GM12878 (cell line): ENCODE data around the gene SUB1. TPM values are rescaled to one million over a fixed set of nuclear protein-coding genes. Genes with fewer than 3 reads are reported as not detected.
A peak's percentile ranks its signal among the peaks of the same experiment; 100 is the strongest.

Experiments used
- BHLHE40 ChIP-seq, 2 experiments: fragments of 450-650 bp in 1 of 2; IDR thresholded peaks; 2 replicates each; pipeline ENCODE4 v1.6.1; 2011 to 2017; ENCODE audit warnings: low read depth in 2 of 2, borderline replicate concordance in 1 of 2, improper control_type of control experiment in 1 of 2, low read length in 1 of 2, mild to moderate bottlenecking in 1 of 2
- BRCA1 ChIP-seq: IDR thresholded peaks from 2 replicates; pipeline ENCODE4 v1.6.1; 2011; ENCODE audit warnings: low read depth, low read length, improper control_type of control experiment
- CREM ChIP-seq: IDR thresholded peaks from 2 replicates; pipeline ENCODE4 v1.6.1; 2014; ENCODE audit warnings: antibody characterized with exemption, low read depth
- E2F4 ChIP-seq: IDR thresholded peaks from 2 replicates; pipeline ENCODE4 v1.6.1; 2012; ENCODE audit warnings: low read depth, low read length, improper control_type of control experiment
- FOXM1 ChIP-seq: IDR thresholded peaks from 2 replicates; pipeline ENCODE4 v1.6.1; 2012; ENCODE audit warnings: low read depth, mild to moderate bottlenecking, inconsistent platforms, low read length, moderate library complexity
- HDAC2 ChIP-seq: fragments of 200-600 bp; sonication (generic); IDR thresholded peaks from 2 replicates; pipeline ENCODE4 v1.6.1; 2017
- IRF5 ChIP-seq: fragments of 450-650 bp; IDR thresholded peaks from 2 replicates; pipeline ENCODE4 v1.6.1; 2017; ENCODE audit warnings: borderline replicate concordance
- JUND ChIP-seq: IDR thresholded peaks from 2 replicates; pipeline ENCODE4 v1.6.1; 2012; ENCODE audit warnings: low read depth, mild to moderate bottlenecking, low read length, improper control_type of control experiment, moderate library complexity
- MAX ChIP-seq: IDR thresholded peaks from 2 replicates; pipeline ENCODE4 v1.6.1; 2012; ENCODE audit warnings: low read depth, low read length, improper control_type of control experiment
- MEF2A ChIP-seq: IDR thresholded peaks from 2 replicates; pipeline ENCODE4 v1.6.1; 2011; ENCODE audit warnings: low read depth, mild to moderate bottlenecking, low read length, moderate library complexity; ENCODE audit not compliant: insufficient read depth
- MLLT1 ChIP-seq: fragments of 450-650 bp; IDR thresholded peaks from 2 replicates; pipeline ENCODE4 v1.6.1; 2016; ENCODE audit warnings: mild to moderate bottlenecking
- NFYA ChIP-seq: IDR thresholded peaks from 2 replicates; pipeline ENCODE4 v1.6.1; 2011; ENCODE audit warnings: low read depth, mild to moderate bottlenecking, low read length, improper control_type of control experiment, borderline replicate concordance
- NR2C2 ChIP-seq: IDR thresholded peaks from 2 replicates; pipeline ENCODE4 v1.6.1; 2011; ENCODE audit warnings: borderline replicate concordance, low read depth; ENCODE audit not compliant: control insufficient read depth, insufficient read length
- NR2F1 ChIP-seq: fragments of 450-650 bp; conservative IDR thresholded peaks from 2 replicates; pipeline ENCODE4 v1.6.1; 2017; ENCODE audit warnings: mild to moderate bottlenecking
- PKNOX1 ChIP-seq: fragments of 450-650 bp; IDR thresholded peaks from 2 replicates; pipeline ENCODE4 v1.6.1; 2016; ENCODE audit warnings: mild to moderate bottlenecking
- RAD21 ChIP-seq: IDR thresholded peaks from 2 replicates; pipeline ENCODE4 v1.6.1; 2011; ENCODE audit warnings: mild to moderate bottlenecking, low read depth, low read length, moderate library complexity; ENCODE audit not compliant: insufficient read depth
- RAD51 ChIP-seq: fragments of 450-650 bp; IDR thresholded peaks from 2 replicates; pipeline ENCODE4 v1.6.1; 2016; ENCODE audit warnings: moderate library complexity, mild to moderate bottlenecking, inconsistent platforms
- ZBTB4 ChIP-seq: fragments of 450-650 bp; formaldehyde crosslinking; IDR thresholded peaks from 2 replicates; pipeline ENCODE4 v1.4.0; 2022; ENCODE audit warnings: mild to moderate bottlenecking, moderate library complexity
- ZNF622 ChIP-seq: fragments of 450-650 bp; IDR thresholded peaks from 2 replicates; pipeline ENCODE4 v1.6.1; 2017; ENCODE audit warnings: mild to moderate bottlenecking, inconsistent platforms
- polyA plus RNA-seq, 11 experiments: library from polyadenylated mRNA; depleted of rRNA in 4 of 11; unstranded in 6 of 11; stranded (reverse) in 5 of 11; fragments of >200 nt; fragmentation: Nextera tagmentation in 4 of 11; fragmentation: Illumina TruSeq in 1 of 11; extraction: Ambion mirVana in 4 of 11; extraction: Trizol in 1 of 11; gene quantifications; 1 replicate in 1 of 11; 2 replicates in 10 of 11; pipeline versions ENCODE4 v1.2.1 to v1.2.3, GENCODE V29; 2011 to 2016; ENCODE audit warnings: inconsistent platforms in 2 of 11, missing spikeins in 2 of 11, low read depth in 1 of 11
- total RNA-seq, 4 experiments: library from RNA; depleted of rRNA in 3 of 4; stranded (reverse); fragments of >200 nt in 3 of 4; fragmentation: Illumina TruSeq in 1 of 4; extraction: Trizol in 1 of 4; gene quantifications; 2 replicates each; pipeline versions ENCODE4 v1.2.1 to v1.2.3, GENCODE V29; 2013 to 2021

SUB1 gene
- total and polyA plus RNA-seq, 10 of the 15 experiments (the other 5 are each of a cell fraction or from before 2014, with no cell fraction given), result 468 to 2,785 (median 1,145) TPM

GRCh38 chr5:32572778-32573480 lies 12.4 kb upstream of the SUB1 start (continued):
- TF ChIP-seq FOXM1, result peak; percentile 99
- TF ChIP-seq MEF2A, result peak; percentile 98
- TF ChIP-seq PKNOX1, result no peak
- TF ChIP-seq CREM, result peak; percentile 92
- no peak for TF ChIP-seq HDAC2
- TF ChIP-seq NR2C2, result no peak
- TF ChIP-seq BHLHE40 (IDR thresholded peaks at IDR 0.05; ENCODE audit: borderline replicate concordance in 1 of 2, low read depth in 2 of 2, low read length in 1 of 2), result peak; percentile 75 to 82; a peak in 3 of 4 replicates
- TF ChIP-seq IRF5, result no peak
- TF ChIP-seq ZNF622, result no peak
- TF ChIP-seq E2F4, result no peak
- no peak for TF ChIP-seq RAD51
- no peak for TF ChIP-seq NFYA
- TF ChIP-seq BRCA1, result no peak
- peak; percentile 68 for TF ChIP-seq JUND
- TF ChIP-seq NR2F1, result peak; percentile 18; the same call in 1 of the 2 replicates
- no peak for TF ChIP-seq MAX
- peak; percentile 34 for TF ChIP-seq RAD21
- TF ChIP-seq ZBTB4 (CRISPR knock-in tag), result no peak
- TF ChIP-seq MLLT1, result 0 out of 2 replicates have a peak, but pooled peaks have one; percentile 34
